Measurements from ENCODE around the gene SLC25A21.

SLC25A21 gene

GRCh38 chr14:36748610-36749213 is 423.7 kb downstream of the SLC25A21 start:
- Histone ChIP-seq H3K27me3 (replicated peaks in 2 of 5; ENCODE audit: control insufficient read depth in 4 of 5, insufficient read depth in 5 of 5, low read length in 4 of 5) (peaks cover 0 to 6% (median 3%) of the 10 kb centered on the region in 5 experiments), H3K27ac (ENCODE audit: insufficient read depth in 1 of 2, low read depth in 1 of 2, low read length in 2 of 2, poor library complexity in 1 of 2, severe bottlenecking in 2 of 2) (no peak overlapping the region), H3K9me3 (ENCODE audit: control extremely low read depth in 1 of 5, control insufficient read depth in 4 of 5, insufficient read depth in 2 of 5, low read depth in 1 of 5, low read length in 4 of 5) (peaks cover 0 to 3% (median 0%) of the 10 kb centered on the region in 5 experiments), H3K36me3 (ENCODE audit: control insufficient read depth in 4 of 4, insufficient read depth in 4 of 4, low read length in 3 of 4) (no peaks in the 10 kb centered on the region), H3K4me3 (ENCODE audit: control insufficient read depth in 1 of 7, extremely low read depth in 1 of 7, insufficient read depth in 4 of 7, low read depth in 2 of 7, low read length in 6 of 7) (no peak overlapping the region), H3K4me1 (ENCODE audit: control extremely low read depth in 1 of 4, control insufficient read depth in 4 of 4, insufficient read depth in 4 of 4, low read length in 3 of 4) (no peaks in the 10 kb centered on the region)
- DNase-seq, result no peak
- ChIA-PET POLR2A (no interaction called here), CTCF (no interaction called here)
- WGBS (ENCODE audit: insufficient coverage), result 76% methylated on average over 3 of the region's 3 CpGs

GRCh38 chr14:36747411-36748184 is 424.8 kb downstream of the SLC25A21 start:
- DNase-seq, result peak in 1 of 3 donors; percentile 1
- WGBS (ENCODE audit: insufficient coverage), result 84% methylated on average over 3 of the region's 8 CpGs
- peaks cover 0 to 6% (median 3%) of the 10 kb centered on the region in 5 experiments for H3K27me3 ChIP-seq (replicated peaks in 2 of 5; ENCODE audit: control insufficient read depth in 4 of 5, insufficient read depth in 5 of 5, low read length in 4 of 5)
- ChIA-PET POLR2A (no interaction called here), CTCF (interaction anchor here (0.8 to 1.2 kb wide), 4 partner anchors 8 to 14 kb away, joined by 3 read pairs; no protein-coding TSS in a partner anchor)
- H3K4me3 ChIP-seq (ENCODE audit: control insufficient read depth in 1 of 7, extremely low read depth in 1 of 7, insufficient read depth in 4 of 7, low read depth in 2 of 7, low read length in 6 of 7), result no peak overlapping the region
- no peaks in the 10 kb centered on the region for H3K36me3 ChIP-seq (ENCODE audit: control insufficient read depth in 4 of 4, insufficient read depth in 4 of 4, low read length in 3 of 4)
- peaks cover 0 to 2% (median 0%) of the 10 kb centered on the region in 5 experiments for H3K9me3 ChIP-seq (ENCODE audit: control extremely low read depth in 1 of 5, control insufficient read depth in 4 of 5, insufficient read depth in 2 of 5, low read depth in 1 of 5, low read length in 4 of 5)
- H3K4me1 ChIP-seq (ENCODE audit: control extremely low read depth in 1 of 4, control insufficient read depth in 4 of 4, insufficient read depth in 4 of 4, low read length in 3 of 4), result no peaks in the 10 kb centered on the region
- H3K27ac ChIP-seq (ENCODE audit: insufficient read depth in 1 of 2, low read depth in 1 of 2, low read length in 2 of 2, poor library complexity in 1 of 2, severe bottlenecking in 2 of 2), result no peak overlapping the region

- Histone ChIP-seq H3K4me1 (ENCODE audit: control extremely low read depth in 1 of 4, control insufficient read depth in 4 of 4, insufficient read depth in 4 of 4, low read length in 3 of 4) (no peaks in the 10 kb centered on the region), H3K9me3 (ENCODE audit: control extremely low read depth in 1 of 5, control insufficient read depth in 4 of 5, insufficient read depth in 2 of 5, low read depth in 1 of 5, low read length in 4 of 5) (no peaks in the 10 kb centered on the region), H3K27ac (ENCODE audit: insufficient read depth in 1 of 2, low read depth in 1 of 2, low read length in 2 of 2, poor library complexity in 1 of 2, severe bottlenecking in 2 of 2) (no peak overlapping the region), H3K27me3 (replicated peaks in 2 of 5; ENCODE audit: control insufficient read depth in 4 of 5, insufficient read depth in 5 of 5, low read length in 4 of 5) (peaks cover 0 to 6% (median 3%) of the 10 kb centered on the region in 5 experiments), H3K36me3 (ENCODE audit: control insufficient read depth in 4 of 4, insufficient read depth in 4 of 4, low read length in 3 of 4) (no peaks in the 10 kb centered on the region), H3K4me3 (ENCODE audit: control insufficient read depth in 1 of 7, extremely low read depth in 1 of 7, insufficient read depth in 4 of 7, low read depth in 2 of 7, low read length in 6 of 7) (no peak overlapping the region)
- DNase-seq, result no peak
- CTCF ChIA-PET, result no interaction called here
- POLR2A ChIA-PET, result no interaction called here
These were observed 425.5 kb downstream of the SLC25A21 start for GRCh38 chr14:36746872-36747271.

- Histone ChIP-seq H3K27ac (ENCODE audit: insufficient read depth in 1 of 2, low read depth in 1 of 2, low read length in 2 of 2, poor library complexity in 1 of 2, severe bottlenecking in 2 of 2) (no peak overlapping the region), H3K4me1 (ENCODE audit: control extremely low read depth in 1 of 4, control insufficient read depth in 4 of 4, insufficient read depth in 4 of 4, low read length in 3 of 4) (no peaks in the 10 kb centered on the region), H3K4me3 (ENCODE audit: control insufficient read depth in 1 of 7, extremely low read depth in 1 of 7, insufficient read depth in 4 of 7, low read depth in 2 of 7, low read length in 6 of 7) (no peak overlapping the region), H3K27me3 (replicated peaks in 2 of 5; ENCODE audit: control insufficient read depth in 4 of 5, insufficient read depth in 5 of 5, low read length in 4 of 5) (peaks cover 0 to 2% (median 0%) of the 10 kb centered on the region in 5 experiments), H3K36me3 (ENCODE audit: control insufficient read depth in 4 of 4, insufficient read depth in 4 of 4, low read length in 3 of 4) (no peaks in the 10 kb centered on the region), H3K9me3 (ENCODE audit: control extremely low read depth in 1 of 5, control insufficient read depth in 4 of 5, insufficient read depth in 2 of 5, low read depth in 1 of 5, low read length in 4 of 5) (no peaks in the 10 kb centered on the region)
- ChIA-PET POLR2A (no interaction called here), CTCF (no interaction called here)
- no peak for DNase-seq
- WGBS (ENCODE audit: insufficient coverage), result no CpG with 5 or more reads among the region's 1 CpG
These were observed 430.5 kb downstream of the SLC25A21 start for GRCh38 chr14:36741858-36742257.

GRCh38 chr14:36738269-36738668 is 434.1 kb downstream of the SLC25A21 start:
- POLR2A ChIA-PET, result no interaction called here
- H3K27ac ChIP-seq (ENCODE audit: insufficient read depth in 1 of 2, low read depth in 1 of 2, low read length in 2 of 2, poor library complexity in 1 of 2, severe bottlenecking in 2 of 2), result no peak overlapping the region
- WGBS (ENCODE audit: insufficient coverage), result 90% methylated on average over 3 of the region's 7 CpGs
- no peak overlapping the region for H3K4me3 ChIP-seq (ENCODE audit: control insufficient read depth in 1 of 7, extremely low read depth in 1 of 7, insufficient read depth in 4 of 7, low read depth in 2 of 7, low read length in 6 of 7)
- DNase-seq, result no peak
- no peaks in the 10 kb centered on the region for H3K4me1 ChIP-seq (ENCODE audit: control extremely low read depth in 1 of 4, control insufficient read depth in 4 of 4, insufficient read depth in 4 of 4, low read length in 3 of 4)
- H3K9me3 ChIP-seq (ENCODE audit: control extremely low read depth in 1 of 5, control insufficient read depth in 4 of 5, insufficient read depth in 2 of 5, low read depth in 1 of 5, low read length in 4 of 5), result no peaks in the 10 kb centered on the region
- H3K27me3 ChIP-seq (replicated peaks in 2 of 5; ENCODE audit: control insufficient read depth in 4 of 5, insufficient read depth in 5 of 5, low read length in 4 of 5), result peaks cover 0 to 4% (median 0%) of the 10 kb centered on the region in 5 experiments
- H3K36me3 ChIP-seq (ENCODE audit: control insufficient read depth in 4 of 4, insufficient read depth in 4 of 4, low read length in 3 of 4), result no peaks in the 10 kb centered on the region
- CTCF ChIA-PET, result interaction anchor here (1.0 to 1.6 kb wide), 2 partner anchors 10 to 30 kb away, joined by 3 read pairs; no protein-coding TSS in a partner anchor

GRCh38 chr14:36726128-36726527 is 446.3 kb downstream of the SLC25A21 start:
- ChIA-PET POLR2A (no interaction called here), CTCF (no interaction called here)

GRCh38 chr14:36724162-36724561 is 448.2 kb downstream of the SLC25A21 start:
- Histone ChIP-seq H3K27ac (ENCODE audit: insufficient read depth in 1 of 2, low read depth in 1 of 2, low read length in 2 of 2, poor library complexity in 1 of 2, severe bottlenecking in 2 of 2) (no peak overlapping the region), H3K27me3 (replicated peaks in 2 of 5; ENCODE audit: control insufficient read depth in 4 of 5, insufficient read depth in 5 of 5, low read length in 4 of 5) (peaks cover 0 to 4% (median 0%) of the 10 kb centered on the region in 5 experiments), H3K4me3 (ENCODE audit: control insufficient read depth in 1 of 7, extremely low read depth in 1 of 7, insufficient read depth in 4 of 7, low read depth in 2 of 7, low read length in 6 of 7) (no peak overlapping the region), H3K36me3 (ENCODE audit: control insufficient read depth in 4 of 4, insufficient read depth in 4 of 4, low read length in 3 of 4) (no peaks in the 10 kb centered on the region), H3K9me3 (ENCODE audit: control extremely low read depth in 1 of 5, control insufficient read depth in 4 of 5, insufficient read depth in 2 of 5, low read depth in 1 of 5, low read length in 4 of 5) (no peaks in the 10 kb centered on the region), H3K4me1 (ENCODE audit: control extremely low read depth in 1 of 4, control insufficient read depth in 4 of 4, insufficient read depth in 4 of 4, low read length in 3 of 4) (no peaks in the 10 kb centered on the region)
- POLR2A ChIA-PET, result no interaction called here
- CTCF ChIA-PET, result no interaction called here
- no peak for DNase-seq

More at GRCh38 chr14:36726128-36726527, 446.3 kb downstream of the SLC25A21 start:
- Histone ChIP-seq H3K36me3 (ENCODE audit: control insufficient read depth in 4 of 4, insufficient read depth in 4 of 4, low read length in 3 of 4) (no peaks in the 10 kb centered on the region), H3K4me3 (ENCODE audit: control insufficient read depth in 1 of 7, extremely low read depth in 1 of 7, insufficient read depth in 4 of 7, low read depth in 2 of 7, low read length in 6 of 7) (no peak overlapping the region), H3K9me3 (ENCODE audit: control extremely low read depth in 1 of 5, control insufficient read depth in 4 of 5, insufficient read depth in 2 of 5, low read depth in 1 of 5, low read length in 4 of 5) (no peaks in the 10 kb centered on the region), H3K27ac (ENCODE audit: insufficient read depth in 1 of 2, low read depth in 1 of 2, low read length in 2 of 2, poor library complexity in 1 of 2, severe bottlenecking in 2 of 2) (no peak overlapping the region), H3K27me3 (replicated peaks in 2 of 5; ENCODE audit: control insufficient read depth in 4 of 5, insufficient read depth in 5 of 5, low read length in 4 of 5) (peaks cover 0 to 4% (median 0%) of the 10 kb centered on the region in 5 experiments), H3K4me1 (ENCODE audit: control extremely low read depth in 1 of 4, control insufficient read depth in 4 of 4, insufficient read depth in 4 of 4, low read length in 3 of 4) (no peaks in the 10 kb centered on the region)
- WGBS (ENCODE audit: insufficient coverage), result 95% methylated on average over 3 of the region's 3 CpGs
- DNase-seq, result no peak

Data from common myeloid progenitor, CD34-positive (primary cell).